ENCODE data around the gene SUGCT. TPM values are rescaled to one million over a fixed set of nuclear protein-coding genes. Genes with fewer than 3 reads are reported as not detected.
"Not testable (repeated sequence)": the region's sequence is repeated elsewhere in the genome, so short reads cannot be mapped to it uniquely, and the experiment has no call there.

Gene SUGCT
- polyA plus RNA-seq, 3 donors: 12.9 to 16.3 (median 13.0) TPM

GRCh38 chr7:40612298-40612697 is 477.5 kb downstream of the SUGCT start:
- no peak for DNase-seq (ENCODE audit: extremely low read depth in 1 of 11, low read depth in 9 of 11, low spot score in 4 of 11)

- DNase-seq (ENCODE audit: extremely low read depth in 1 of 11, low read depth in 9 of 11, low spot score in 4 of 11): no peak
Measured at GRCh38 chr7:40619647-40620046, 484.8 kb downstream of the SUGCT start.

- no peak for DNase-seq (ENCODE audit: extremely low read depth in 1 of 11, low read depth in 9 of 11, low spot score in 4 of 11)
Measured at GRCh38 chr7:40621592-40621998, 486.8 kb downstream of the SUGCT start.

- peak in 1 of 11 donors; percentile 33 for DNase-seq (ENCODE audit: extremely low read depth in 1 of 11, low read depth in 9 of 11, low spot score in 4 of 11)
Measured at GRCh38 chr7:40622941-40623501, 488.2 kb downstream of the SUGCT start.

- no peak for DNase-seq (ENCODE audit: extremely low read depth in 1 of 11, low read depth in 9 of 11, low spot score in 4 of 11)
Measured at GRCh38 chr7:40623863-40624262, 489.1 kb downstream of the SUGCT start.

GRCh38 chr7:40627361-40627760 is 492.6 kb downstream of the SUGCT start:
- not testable (repeated sequence) for DNase-seq (ENCODE audit: extremely low read depth in 1 of 11, low read depth in 9 of 11, low spot score in 4 of 11)

- no peak for DNase-seq (ENCODE audit: extremely low read depth in 1 of 11, low read depth in 9 of 11, low spot score in 4 of 11)
Measured at GRCh38 chr7:40629891-40630290, 495.1 kb downstream of the SUGCT start.

GRCh38 chr7:40634118-40634517 is 499.3 kb downstream of the SUGCT start:
- no peak for DNase-seq (ENCODE audit: extremely low read depth in 1 of 11, low read depth in 9 of 11, low spot score in 4 of 11)

GRCh38 chr7:40638545-40639320 is 503.9 kb downstream of the SUGCT start:
- DNase-seq (ENCODE audit: extremely low read depth in 1 of 11, low read depth in 9 of 11, low spot score in 4 of 11): no peak

- DNase-seq (ENCODE audit: extremely low read depth in 1 of 11, low read depth in 9 of 11, low spot score in 4 of 11): no peak
Measured at GRCh38 chr7:40640566-40640965, 505.8 kb downstream of the SUGCT start.

GRCh38 chr7:40641701-40642100 is 506.9 kb downstream of the SUGCT start:
- no peak for DNase-seq (ENCODE audit: extremely low read depth in 1 of 11, low read depth in 9 of 11, low spot score in 4 of 11)

GRCh38 chr7:40643664-40644063 is 508.9 kb downstream of the SUGCT start:
- no peak for DNase-seq (ENCODE audit: extremely low read depth in 1 of 11, low read depth in 9 of 11, low spot score in 4 of 11)

GRCh38 chr7:40644454-40645188 is 509.8 kb downstream of the SUGCT start:
- DNase-seq (ENCODE audit: extremely low read depth in 1 of 11, low read depth in 9 of 11, low spot score in 4 of 11): no peak

- DNase-seq (ENCODE audit: extremely low read depth in 1 of 11, low read depth in 9 of 11, low spot score in 4 of 11): no peak
Measured at GRCh38 chr7:40645197-40645596, 510.4 kb downstream of the SUGCT start.

GRCh38 chr7:40646717-40647116 is 511.9 kb downstream of the SUGCT start:
- no peak for DNase-seq (ENCODE audit: extremely low read depth in 1 of 11, low read depth in 9 of 11, low spot score in 4 of 11)

- DNase-seq (ENCODE audit: extremely low read depth in 1 of 11, low read depth in 9 of 11, low spot score in 4 of 11): no peak
Measured at GRCh38 chr7:40647719-40648118, 512.9 kb downstream of the SUGCT start.

- DNase-seq (ENCODE audit: extremely low read depth in 1 of 11, low read depth in 9 of 11, low spot score in 4 of 11): no peak
Measured at GRCh38 chr7:40649247-40649646, 514.4 kb downstream of the SUGCT start.

- not testable (repeated sequence) for DNase-seq (ENCODE audit: extremely low read depth in 1 of 11, low read depth in 9 of 11, low spot score in 4 of 11)
Measured at GRCh38 chr7:40650903-40651302, 516.1 kb downstream of the SUGCT start.

GRCh38 chr7:40654171-40654570 is 519.4 kb downstream of the SUGCT start:
- DNase-seq (ENCODE audit: extremely low read depth in 1 of 11, low read depth in 9 of 11, low spot score in 4 of 11): no peak

GRCh38 chr7:40655426-40655825 is 520.6 kb downstream of the SUGCT start:
- no peak for DNase-seq (ENCODE audit: extremely low read depth in 1 of 11, low read depth in 9 of 11, low spot score in 4 of 11)

All from renal cortex interstitium (tissue), 11 donors.